K562 (cell line): ENCODE measurements around the gene MAP3K2.

Source experiments
- CEBPB ChIP-seq: fragments of 450-650 bp; IDR thresholded peaks from 2 replicates; pipeline ENCODE4 v1.6.1; 2016; ENCODE audit warnings: missing genetic modification characterization, missing compliant biosample characterization
- MAZ ChIP-seq, 2 experiments: fragments of 450-650 bp in 1 of 2; sonication (generic) in 1 of 2; formaldehyde crosslinking; IDR thresholded peaks in 1 of 2; conservative IDR thresholded peaks in 1 of 2; 2 replicates each; pipeline versions ENCODE4 v1.4.0 to v1.5.0; 2020; ENCODE audit warnings: mild to moderate bottlenecking in 1 of 2, missing genetic modification reagents in 1 of 2
- MTA3 ChIP-seq: fragments of 450-650 bp; formaldehyde crosslinking; IDR thresholded peaks from 2 replicates; pipeline ENCODE4 v1.6.1; 2017; ENCODE audit warnings: mild to moderate bottlenecking, borderline replicate concordance
- MYC ChIP-seq, 2 experiments: fragments of 250-450 bp in 1 of 2; sonication (Bioruptor Pico) in 1 of 2; IDR thresholded peaks; 2 replicates each; pipeline versions ENCODE4 v1.5.1 to v1.6.1; 2012 to 2021; ENCODE audit warnings: low read depth in 2 of 2, borderline replicate concordance in 1 of 2, improper control_type of control experiment in 1 of 2, low read length in 1 of 2, mild to moderate bottlenecking in 1 of 2, moderate library complexity in 1 of 2
- NFIC ChIP-seq: fragments of 450-650 bp; IDR thresholded peaks from 2 replicates; pipeline ENCODE4 v1.6.1; 2017; ENCODE audit warnings: mild to moderate bottlenecking, inconsistent platforms
- RAD51 ChIP-seq: fragments of 450-650 bp; IDR thresholded peaks from 2 replicates; pipeline ENCODE4 v1.7.1; 2016; ENCODE audit warnings: low read depth, mild to moderate bottlenecking, borderline replicate concordance
- TBL1XR1 ChIP-seq, 2 experiments: IDR thresholded peaks; 2 replicates each; pipeline ENCODE4 v1.6.1; 2012; ENCODE audit warnings: improper control_type of control experiment in 2 of 2, low read length in 2 of 2, mild to moderate bottlenecking in 1 of 2
- ZFP36 ChIP-seq: fragments of 150-350 bp; IDR thresholded peaks from 2 replicates; pipeline ENCODE4 v1.6.1; 2018; ENCODE audit warnings: low read length, low read depth; ENCODE audit not compliant: partially characterized antibody
- ZNF274 ChIP-seq: IDR thresholded peaks from 2 replicates; pipeline ENCODE4 v1.6.1; 2011; ENCODE audit warnings: low read depth, mild to moderate bottlenecking, low read length, moderate library complexity, borderline replicate concordance
- TF ChIP-seq, protein P1 (sequence below), 3 experiments: IDR thresholded peaks in 2 of 3; conservative IDR thresholded peaks in 1 of 3; 2 replicates each; pipeline ENCODE4 v1.5.1; 2011 to 2012; ENCODE audit warnings: low read length in 3 of 3, mild to moderate bottlenecking in 3 of 3, control low read depth in 2 of 3, improper control_type of control experiment in 1 of 3, inconsistent platforms in 1 of 3, low read depth in 1 of 3, mixed read lengths in 1 of 3, moderate library complexity in 1 of 3; ENCODE audit not compliant: insufficient read depth in 2 of 3
- TF ChIP-seq, protein P2 (sequence below): fragments of 450-650 bp; IDR thresholded peaks from 2 replicates; pipeline ENCODE4 v1.6.1; 2016; ENCODE audit warnings: low read depth, mild to moderate bottlenecking, moderate library complexity

DNA sequence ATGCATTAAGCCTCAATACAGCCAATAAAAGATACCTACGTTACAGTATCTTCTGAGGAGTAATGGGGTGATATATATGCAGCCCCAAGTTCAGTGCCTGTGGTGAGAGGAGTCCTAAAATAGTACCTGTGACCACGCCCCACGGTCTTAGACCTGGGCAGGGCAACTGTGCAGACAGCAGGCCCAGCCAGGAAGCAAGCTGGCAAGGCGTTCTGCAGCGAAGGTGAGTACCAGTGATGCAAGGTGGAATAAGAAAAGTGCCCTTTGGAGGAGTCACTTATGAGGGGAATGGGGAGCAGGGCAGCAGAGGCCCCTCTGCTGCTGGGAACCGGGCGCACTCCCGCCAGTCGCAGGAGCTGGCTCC lies 12.7 kb upstream of the MAP3K2 start:
- no peak for TF ChIP-seq MYC (IDR thresholded peaks at IDR 0.05; ENCODE audit: low read depth, low read length)
- no peak for TF ChIP-seq MYC (CRISPR knock-in tag; IDR thresholded peaks at IDR 0.05; ENCODE audit: borderline replicate concordance, low read depth)
- no peak for TF ChIP-seq TBL1XR1 (IDR thresholded peaks at IDR 0.05; ENCODE audit: low read length in 2 of 2)
- no peak for TF ChIP-seq ZFP36
- no peak for TF ChIP-seq MTA3
- TF ChIP-seq RAD51 = no peak
- TF ChIP-seq, protein P1, sequence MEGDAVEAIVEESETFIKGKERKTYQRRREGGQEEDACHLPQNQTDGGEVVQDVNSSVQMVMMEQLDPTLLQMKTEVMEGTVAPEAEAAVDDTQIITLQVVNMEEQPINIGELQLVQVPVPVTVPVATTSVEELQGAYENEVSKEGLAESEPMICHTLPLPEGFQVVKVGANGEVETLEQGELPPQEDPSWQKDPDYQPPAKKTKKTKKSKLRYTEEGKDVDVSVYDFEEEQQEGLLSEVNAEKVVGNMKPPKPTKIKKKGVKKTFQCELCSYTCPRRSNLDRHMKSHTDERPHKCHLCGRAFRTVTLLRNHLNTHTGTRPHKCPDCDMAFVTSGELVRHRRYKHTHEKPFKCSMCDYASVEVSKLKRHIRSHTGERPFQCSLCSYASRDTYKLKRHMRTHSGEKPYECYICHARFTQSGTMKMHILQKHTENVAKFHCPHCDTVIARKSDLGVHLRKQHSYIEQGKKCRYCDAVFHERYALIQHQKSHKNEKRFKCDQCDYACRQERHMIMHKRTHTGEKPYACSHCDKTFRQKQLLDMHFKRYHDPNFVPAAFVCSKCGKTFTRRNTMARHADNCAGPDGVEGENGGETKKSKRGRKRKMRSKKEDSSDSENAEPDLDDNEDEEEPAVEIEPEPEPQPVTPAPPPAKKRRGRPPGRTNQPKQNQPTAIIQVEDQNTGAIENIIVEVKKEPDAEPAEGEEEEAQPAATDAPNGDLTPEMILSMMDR (IDR thresholded peaks at IDR 0.05 in 2 of 3, conservative IDR thresholded peaks at IDR 0.05 in 1 of 3; ENCODE audit: insufficient read depth in 2 of 3, low read depth in 1 of 3, low read length in 3 of 3) = no peak
- no peak for TF ChIP-seq ZNF274
- no peak for TF ChIP-seq NFIC
- TF ChIP-seq MAZ (CRISPR knock-in tag; conservative IDR thresholded peaks at IDR 0.05 in 1 of 2, IDR thresholded peaks at IDR 0.05 in 1 of 2) = no peak
- TF ChIP-seq, protein P2, sequence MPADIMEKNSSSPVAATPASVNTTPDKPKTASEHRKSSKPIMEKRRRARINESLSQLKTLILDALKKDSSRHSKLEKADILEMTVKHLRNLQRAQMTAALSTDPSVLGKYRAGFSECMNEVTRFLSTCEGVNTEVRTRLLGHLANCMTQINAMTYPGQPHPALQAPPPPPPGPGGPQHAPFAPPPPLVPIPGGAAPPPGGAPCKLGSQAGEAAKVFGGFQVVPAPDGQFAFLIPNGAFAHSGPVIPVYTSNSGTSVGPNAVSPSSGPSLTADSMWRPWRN = no peak
- TF ChIP-seq CEBPB (tag) = no peak
